ENCODE results near the gene IPO13.

The IPO13 gene

GRCh38 chr1:43990271-43991199 is 43.8 kb downstream of the IPO13 start:
- DNase-seq, result no peak

- no peak for DNase-seq
Measured at GRCh38 chr1:43991200-43991475, 44.4 kb downstream of the IPO13 start.

GRCh38 chr1:43991476-43992231 is 44.9 kb downstream of the IPO13 start, which contains the start of gene CCDC24:
Gene CCDC24, plus strand, starts transcription at chr1:43991599. Its CDS starts 280 bp downstream, at chr1:43991879.
- DNase-seq, result peak; percentile 76

GRCh38 chr1:43992232-43992995 is 45.7 kb downstream of the IPO13 start:
- DNase-seq, result no peak

- no peak for DNase-seq
Measured at GRCh38 chr1:43993206-43993914, 46.6 kb downstream of the IPO13 start.

- no peak for DNase-seq
Measured at GRCh38 chr1:43994071-43994470, 47.3 kb downstream of the IPO13 start.

- no peak for DNase-seq
Measured at GRCh38 chr1:43994794-43995790, 48.3 kb downstream of the IPO13 start.

GRCh38 chr1:43995984-43996732 is 49.4 kb downstream of the IPO13 start:
- no peak for DNase-seq

- no peak for DNase-seq
Measured at GRCh38 chr1:43996733-43997115, 50.0 kb downstream of the IPO13 start.

GRCh38 chr1:43997295-43997999 is 50.7 kb downstream of the IPO13 start:
- no peak for DNase-seq

GRCh38 chr1:43998000-43998378 is 51.2 kb downstream of the IPO13 start:
- DNase-seq, result no peak

GRCh38 chr1:43999455-43999854 is 52.7 kb downstream of the IPO13 start:
- no peak for DNase-seq

GRCh38 chr1:44000122-44000665 is 53.4 kb downstream of the IPO13 start:
- no peak for DNase-seq

GRCh38 chr1:44002165-44002564 is 55.4 kb downstream of the IPO13 start:
- no peak for DNase-seq

- no peak for DNase-seq
Measured at GRCh38 chr1:44002606-44003157, 55.9 kb downstream of the IPO13 start.

- no peak for DNase-seq
Measured at GRCh38 chr1:44008259-44008658, 61.5 kb downstream of the IPO13 start.

GRCh38 chr1:44010935-44011471 is 64.3 kb downstream of the IPO13 start:
- no peak for DNase-seq

- no peak for DNase-seq
Measured at GRCh38 chr1:44012404-44012803, 65.7 kb downstream of the IPO13 start.

All from CD4-positive, alpha-beta T cell treated with Interleukin-15 for 1 hour (primary cell).